Measurements from ENCODE around the gene MYO9A.
"Not testable (repeated sequence)": the region's sequence is repeated elsewhere in the genome, so short reads cannot be mapped to it uniquely, and the experiment has no call there.

The MYO9A gene

DNA sequence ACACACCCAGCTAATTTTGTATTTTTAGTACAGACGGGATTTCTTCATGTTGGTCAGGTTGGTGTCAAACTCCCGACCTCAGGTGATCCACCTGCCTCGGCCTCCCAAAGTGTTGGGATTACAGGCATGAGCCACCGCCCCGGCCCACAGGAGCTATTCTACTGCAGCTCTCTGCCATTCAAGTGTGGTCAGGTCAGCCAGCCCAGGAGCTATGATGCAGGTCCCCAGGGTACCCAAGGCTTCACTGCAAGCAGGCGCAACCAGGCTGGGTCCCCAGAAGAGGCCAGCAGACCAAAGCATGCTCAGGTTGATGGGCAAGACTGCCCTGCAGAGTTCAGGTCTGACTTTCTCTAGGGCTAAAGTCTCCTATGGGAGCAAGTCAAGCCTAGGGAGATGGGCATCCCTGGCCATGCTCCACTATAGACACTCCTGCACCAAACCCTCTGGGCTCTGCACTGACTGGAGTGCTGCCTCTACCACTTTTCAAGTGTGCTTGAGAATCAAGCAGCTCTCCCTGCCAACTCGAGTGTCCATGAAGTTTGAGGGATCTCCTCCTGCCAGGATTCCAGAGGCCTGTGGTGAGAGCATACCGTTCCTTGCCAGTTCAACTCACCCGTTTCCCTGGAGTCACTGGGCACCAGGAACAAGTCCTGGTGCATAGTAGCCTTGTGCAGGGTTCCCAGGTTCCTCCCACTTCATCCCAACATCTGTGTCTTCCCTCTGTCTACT lies 30.9 kb downstream of the MYO9A start:
- DNase-seq, result no peak

DNA sequence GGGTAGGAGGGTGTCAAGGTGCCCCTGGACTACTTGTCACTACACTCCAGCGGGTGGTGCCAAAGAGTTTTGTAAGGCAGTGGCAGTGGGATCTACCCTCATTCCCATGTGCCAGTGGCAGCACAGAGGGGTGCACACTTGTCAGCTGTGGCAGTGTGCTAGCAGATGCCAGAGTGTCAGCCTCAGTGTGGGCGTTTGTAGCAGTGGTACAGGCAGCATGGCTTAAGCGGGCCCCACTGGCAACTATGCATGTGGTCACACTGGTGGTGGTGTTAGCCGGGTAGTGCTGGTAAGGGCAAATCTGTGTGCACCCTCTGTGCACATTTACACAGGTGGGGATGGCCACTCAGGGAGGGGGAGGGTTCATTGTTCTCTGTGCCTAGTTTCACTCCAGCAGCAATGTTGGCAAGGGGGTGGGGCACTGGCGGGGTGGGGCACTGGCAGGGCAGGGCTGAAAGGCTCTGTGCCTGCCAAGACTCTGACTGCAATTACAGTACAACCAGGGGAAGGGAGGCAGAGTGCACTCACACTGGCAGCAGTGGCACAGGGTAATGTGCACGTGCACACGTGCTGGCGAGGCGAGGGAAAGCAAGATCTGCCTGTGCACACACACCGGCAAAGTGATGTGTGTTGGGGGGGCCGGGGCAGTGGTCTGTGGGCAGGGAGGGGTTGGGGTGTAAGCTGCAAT lies 31.8 kb downstream of the MYO9A start:
- DNase-seq, result no peak

DNA sequence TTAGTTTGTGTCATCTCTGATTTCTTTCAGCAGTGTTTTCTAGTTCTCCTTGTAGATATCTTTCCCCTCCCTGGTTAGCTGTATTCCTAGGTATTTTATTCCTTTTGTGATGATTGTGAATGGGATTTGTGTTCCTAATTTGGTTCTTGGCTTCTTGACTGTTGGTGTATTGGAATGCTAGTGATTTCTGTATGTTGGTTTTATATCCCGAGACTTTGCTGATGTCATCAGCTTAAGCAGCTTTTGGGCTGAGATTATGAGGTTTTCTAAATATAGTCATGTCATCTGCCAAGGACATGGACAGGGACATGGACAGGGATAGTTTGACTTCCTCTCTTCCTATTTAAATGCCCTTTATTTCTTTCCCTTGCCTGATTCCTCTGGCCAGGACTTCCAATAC lies 35.8 kb downstream of the MYO9A start:
- no peak for DNase-seq

DNA sequence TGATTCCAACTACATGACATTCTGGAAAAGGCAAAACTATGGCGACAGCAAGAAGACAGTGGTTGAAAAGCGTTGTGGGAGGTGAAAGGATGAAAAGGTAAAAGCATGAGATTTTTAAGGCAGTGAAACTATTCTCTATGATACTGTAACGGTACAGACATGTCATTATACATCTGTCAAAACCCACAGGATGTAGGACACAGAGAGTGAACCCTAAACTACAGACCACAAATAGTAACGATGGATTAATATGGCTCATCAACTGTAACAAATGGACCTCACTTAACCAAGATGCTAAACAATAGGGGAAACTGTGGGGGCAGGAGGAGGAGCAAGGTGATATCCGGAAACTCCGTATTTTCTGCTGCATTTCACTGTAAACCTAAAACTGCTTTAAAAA lies 39.1 kb downstream of the MYO9A start:
- DNase-seq, result no peak

DNA sequence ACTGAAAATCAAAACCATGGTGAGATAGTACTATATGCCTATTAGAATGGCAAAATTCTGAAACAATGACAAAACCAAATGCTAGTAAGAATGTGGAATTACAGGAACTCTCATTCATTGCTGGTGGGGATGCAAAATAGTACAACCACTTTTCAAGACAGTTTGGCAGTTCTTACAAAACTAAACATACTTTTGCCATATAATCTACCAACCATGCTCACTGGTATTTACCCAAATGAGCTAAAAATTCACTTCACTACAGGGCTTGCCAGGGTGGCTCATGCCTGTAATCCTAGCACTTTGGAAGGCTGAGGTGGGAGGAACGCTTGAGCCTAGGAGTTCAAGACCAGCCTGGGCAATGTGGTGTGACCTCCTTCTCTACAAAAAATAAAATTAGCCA lies 40.0 kb downstream of the MYO9A start:
- no peak for DNase-seq

DNA sequence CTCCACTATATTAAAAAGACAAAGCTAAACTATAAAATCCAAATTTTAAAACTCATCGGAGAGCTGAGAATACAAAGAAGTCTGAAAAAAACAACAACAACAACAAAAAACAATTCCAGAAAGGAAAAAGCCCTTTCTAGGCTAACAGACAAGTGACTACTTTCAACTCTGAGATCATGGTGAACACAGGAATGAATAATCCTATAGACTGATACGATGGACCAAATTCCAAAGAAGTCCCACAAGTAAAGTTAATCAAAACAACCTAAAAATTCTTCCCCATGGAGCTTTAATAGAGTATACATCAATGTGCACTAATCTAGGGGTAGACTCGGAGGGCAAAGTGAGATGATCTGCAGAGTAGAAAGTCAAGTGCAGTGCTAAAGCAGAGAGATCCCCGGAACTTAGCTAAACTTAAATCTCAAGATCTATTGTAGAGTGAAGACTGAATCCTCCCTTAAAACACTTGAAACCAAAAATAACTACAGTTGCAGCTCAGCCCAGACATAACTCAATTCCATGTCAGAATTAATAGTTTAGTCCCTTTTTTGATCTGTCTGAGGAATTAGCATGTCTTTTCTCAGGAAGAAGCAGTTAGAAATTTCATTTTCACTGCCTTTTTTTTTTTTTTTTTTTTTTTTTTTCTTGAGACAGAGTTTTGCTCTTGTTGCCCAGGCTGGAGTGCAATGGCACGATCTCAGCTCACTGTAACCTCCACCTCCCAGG lies 43.5 kb downstream of the MYO9A start:
- DNase-seq, result no peak

DNA sequence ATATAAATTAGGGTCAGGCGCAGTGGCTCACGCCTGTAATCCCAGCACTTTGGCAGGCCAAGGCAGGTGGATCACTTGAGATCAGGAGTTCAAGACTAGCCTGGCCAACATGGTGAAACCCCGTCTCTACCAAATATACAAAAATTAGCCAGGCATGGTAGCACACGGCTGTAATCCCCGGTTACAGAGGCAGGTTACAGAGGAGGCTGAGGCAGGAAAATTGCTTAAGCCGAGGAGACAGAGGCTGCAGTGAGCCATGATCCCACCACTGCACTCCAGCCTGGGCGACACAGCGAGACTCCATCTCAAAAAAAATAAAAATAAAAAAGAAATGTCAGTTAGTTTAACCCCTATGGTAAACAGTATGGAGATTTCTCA lies 46.5 kb downstream of the MYO9A start:
- DNase-seq, result not testable (repeated sequence)

DNA sequence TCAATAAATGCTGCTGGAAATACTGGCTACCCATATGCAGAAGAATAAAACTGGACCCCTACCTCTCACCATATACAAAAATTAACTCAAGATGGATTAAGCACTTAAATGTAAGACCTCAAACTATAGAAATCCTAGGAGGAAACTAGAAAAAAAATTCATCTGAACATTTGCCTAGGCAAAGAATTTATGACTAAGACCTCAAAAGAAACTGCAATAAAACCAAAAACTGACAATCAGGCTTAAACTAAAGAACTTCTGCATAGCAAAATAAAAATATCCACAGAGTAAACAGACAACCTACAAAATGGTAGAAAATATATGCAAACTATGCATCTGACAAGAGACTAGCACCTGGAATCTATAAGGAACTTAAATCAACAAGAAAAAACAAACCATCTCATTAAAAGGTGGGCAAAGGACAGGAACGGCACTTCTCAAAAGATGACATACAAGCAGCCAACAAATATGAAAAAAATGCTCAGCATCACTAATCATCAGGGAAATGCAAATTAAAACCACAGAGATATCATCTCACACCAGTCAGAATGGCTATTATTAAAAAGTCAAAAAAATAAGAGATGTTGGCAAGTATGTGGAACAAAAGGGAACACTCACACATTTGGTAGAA lies 47.0 kb downstream of the MYO9A start:
- DNase-seq, result no peak

DNA sequence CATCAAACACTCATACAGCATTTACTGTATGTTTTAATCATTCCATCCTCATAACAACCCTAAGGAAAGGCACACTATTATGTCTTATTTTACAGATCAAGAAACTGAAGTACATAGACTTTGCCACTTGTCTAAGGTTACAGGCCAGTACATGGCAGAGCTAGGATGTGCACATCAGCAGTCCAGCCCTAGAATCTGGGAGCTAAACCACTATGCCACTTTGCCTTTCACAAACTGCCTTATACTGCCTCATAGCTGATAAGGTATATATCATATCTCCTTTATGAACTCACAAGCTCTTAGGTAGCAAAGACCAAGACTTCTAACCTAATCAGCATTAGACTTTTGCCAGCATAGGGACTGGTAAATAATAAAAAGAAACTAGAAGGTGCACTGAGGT lies 49.1 kb downstream of the MYO9A start:
- DNase-seq, result no peak

DNA sequence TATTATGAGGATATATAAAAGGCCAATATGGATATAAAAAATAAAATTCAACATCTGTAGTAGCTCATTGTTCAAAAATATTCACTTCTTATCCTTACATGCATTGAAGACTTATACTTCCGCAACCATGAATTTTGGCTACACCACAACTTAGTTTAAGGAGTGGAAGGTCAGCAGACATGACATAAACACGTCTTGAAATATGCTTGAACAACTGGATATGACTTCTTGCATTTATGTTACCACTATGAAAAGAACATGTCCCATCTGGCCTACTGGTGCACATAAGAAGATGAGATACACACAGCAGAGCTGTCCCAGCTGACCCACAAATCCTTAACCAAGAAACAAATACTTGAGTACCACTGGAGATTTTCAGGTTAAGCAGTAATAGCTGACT lies 52.1 kb downstream of the MYO9A start:
- DNase-seq, result no peak

DNA sequence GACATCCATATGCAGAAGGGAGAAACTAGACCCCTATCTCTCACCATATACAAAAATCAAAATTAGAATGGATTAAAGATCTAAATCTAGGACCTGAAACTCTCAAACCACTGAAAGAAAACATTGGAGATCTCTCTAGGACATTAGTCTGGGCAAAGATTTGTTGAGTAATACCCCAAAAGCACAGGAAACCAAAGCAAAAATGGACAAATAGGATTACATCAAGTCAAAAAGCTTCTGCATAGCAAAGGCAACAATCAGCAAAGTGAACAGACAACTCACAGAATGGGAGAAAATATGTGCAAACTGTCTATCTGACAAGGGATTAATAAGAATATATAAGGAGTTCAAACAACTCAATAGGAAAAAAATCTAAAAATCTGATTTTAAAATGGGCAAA lies 54.8 kb downstream of the MYO9A start:
- DNase-seq, result no peak

DNA sequence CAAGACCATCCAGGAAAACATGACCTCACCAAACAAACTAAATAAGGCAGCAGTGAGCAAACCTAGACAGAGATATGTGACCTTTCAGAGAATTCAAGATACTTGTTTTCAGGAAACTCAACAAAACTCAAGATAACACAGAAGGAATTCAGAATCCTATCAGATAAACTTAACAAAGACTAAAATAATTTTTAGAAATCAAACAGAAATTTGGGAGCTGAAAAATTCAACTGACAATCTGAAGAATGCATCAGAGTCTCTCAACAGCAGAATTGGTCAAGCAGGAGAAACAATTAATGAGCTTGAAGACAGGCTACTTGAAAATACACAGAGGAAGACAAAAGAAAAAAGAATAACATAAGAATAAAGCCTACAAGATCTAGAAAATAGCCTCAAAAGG lies 55.6 kb downstream of the MYO9A start:
- no peak for DNase-seq

DNA sequence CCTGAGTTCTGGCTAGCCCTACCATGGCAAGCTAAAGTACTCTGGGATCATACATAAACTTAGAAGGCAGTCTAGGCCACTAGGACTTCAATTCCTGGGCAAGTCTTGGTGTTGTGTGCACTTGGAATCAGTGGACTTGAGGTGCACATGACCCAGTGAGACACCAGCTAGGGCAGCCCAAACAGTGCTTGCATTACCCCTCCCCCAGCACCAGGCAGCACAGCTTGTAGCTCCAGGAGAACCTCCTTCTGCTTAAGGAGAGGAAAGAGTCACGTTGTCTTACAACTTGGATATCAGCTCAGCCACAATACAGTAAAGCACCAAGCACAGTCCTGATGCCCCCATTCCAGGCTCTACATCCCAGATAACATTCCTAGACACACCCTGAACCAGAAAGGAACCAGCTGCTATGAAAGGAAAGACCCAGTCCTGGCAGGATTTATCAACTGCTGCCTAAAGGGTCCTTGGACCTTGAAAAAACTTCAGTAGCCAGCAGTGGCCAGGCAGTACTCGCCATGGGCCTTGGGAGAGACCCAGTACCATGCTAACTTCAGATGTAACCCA lies 57.2 kb downstream of the MYO9A start:
- no peak for DNase-seq

DNA sequence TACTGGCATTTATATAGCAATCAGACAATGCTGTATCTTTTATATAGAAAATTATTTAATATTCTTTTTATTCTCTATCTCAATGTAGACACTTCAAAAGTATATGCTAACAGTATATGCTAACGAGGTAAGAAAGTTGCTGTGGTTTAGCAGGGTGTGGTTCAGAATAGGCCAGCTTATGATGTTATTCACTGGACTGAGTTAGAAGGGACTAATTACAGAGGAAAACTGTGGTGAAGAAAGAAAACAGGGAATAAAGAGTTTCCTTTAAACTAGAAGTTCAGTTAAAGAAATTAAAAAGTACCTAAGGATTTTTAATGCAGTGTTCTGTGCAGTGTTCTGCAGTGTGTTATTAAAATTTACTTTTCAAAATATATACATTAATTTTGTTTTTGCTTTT lies 59.4 kb downstream of the MYO9A start:
- no peak for DNase-seq

DNA sequence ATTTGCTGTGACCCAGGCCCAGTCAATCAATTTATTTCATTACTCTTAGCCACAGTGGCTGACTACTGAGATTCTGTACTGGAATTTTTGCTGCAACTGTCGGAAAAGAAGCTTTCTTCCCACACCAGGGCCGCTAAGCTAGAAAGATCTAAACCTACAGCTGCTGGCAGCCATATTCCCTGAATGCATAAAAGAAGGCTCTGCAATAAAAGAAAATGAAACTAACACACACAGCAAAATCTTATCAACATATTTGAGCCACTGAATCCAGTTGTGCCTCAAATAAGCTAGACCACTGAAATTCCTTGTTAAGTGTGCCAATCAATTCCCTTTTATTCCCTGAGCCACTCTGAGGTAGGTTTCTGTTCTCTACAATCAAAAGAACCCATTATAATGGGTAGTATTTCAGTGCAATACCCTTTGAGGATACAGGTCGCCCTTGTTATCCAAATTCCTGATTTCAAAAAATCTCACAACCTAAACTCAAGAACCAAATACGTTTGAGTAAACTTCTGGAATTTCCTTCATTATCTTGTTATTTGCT lies 60.3 kb downstream of the MYO9A start:
- no peak for DNase-seq

DNA sequence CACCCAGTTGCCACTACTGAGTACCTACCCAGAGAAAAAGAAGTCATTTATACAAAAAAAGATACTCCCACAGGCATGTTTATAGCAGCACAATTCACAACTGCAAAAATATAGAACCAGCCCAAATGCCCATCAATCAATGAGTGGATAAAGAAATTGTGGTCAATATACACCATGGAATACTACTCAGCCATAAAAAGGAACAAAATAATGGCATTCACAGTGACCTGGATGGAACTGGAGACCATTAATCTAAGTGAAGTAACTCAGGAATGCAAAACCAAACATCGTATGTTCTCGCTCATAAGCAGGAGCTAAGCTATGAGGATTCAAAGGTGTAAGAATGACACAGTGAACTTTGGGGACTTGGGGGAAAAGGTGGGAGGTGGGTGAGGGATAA lies 61.7 kb downstream of the MYO9A start:
- not testable (repeated sequence) for DNase-seq

DNA sequence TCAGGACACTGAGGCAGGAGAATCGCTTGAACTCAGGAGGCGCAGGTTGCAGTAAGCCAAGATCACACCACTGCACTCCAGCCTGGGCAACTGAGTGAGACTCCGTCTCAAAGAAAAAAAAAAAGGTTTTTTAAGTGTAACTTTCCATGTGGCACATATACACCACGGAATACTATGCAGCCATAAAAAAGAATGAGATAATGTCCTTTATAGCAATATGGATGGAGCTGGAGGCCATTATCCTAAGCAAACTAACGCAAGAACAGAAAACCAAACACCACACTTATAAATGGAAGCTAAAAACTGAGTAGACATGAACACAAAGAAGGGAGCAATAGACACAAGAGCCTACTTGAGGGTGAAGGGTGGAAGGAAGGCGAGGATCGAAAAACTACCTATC lies 64.7 kb downstream of the MYO9A start:
- DNase-seq, result not testable (repeated sequence)

DNA sequence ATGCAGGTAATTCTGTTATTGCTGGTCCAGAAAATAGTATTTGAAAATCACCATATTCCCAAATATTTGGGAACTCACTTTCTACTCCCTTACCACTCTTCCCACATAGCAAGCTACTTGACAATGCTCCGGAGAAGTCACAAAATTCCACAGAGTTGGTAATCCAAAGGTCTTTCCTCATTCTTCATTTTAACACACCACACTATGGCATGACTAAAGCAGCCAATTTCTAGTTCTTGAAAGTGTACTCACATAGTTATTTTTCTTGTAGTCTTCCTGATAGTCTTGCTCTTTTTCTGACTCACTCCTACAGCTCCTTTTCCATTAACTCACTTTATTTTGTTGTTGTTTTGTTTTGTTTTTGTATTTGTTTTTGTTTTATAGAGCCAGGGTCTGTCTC lies 67.2 kb downstream of the MYO9A start:
- DNase-seq, result no peak

DNA sequence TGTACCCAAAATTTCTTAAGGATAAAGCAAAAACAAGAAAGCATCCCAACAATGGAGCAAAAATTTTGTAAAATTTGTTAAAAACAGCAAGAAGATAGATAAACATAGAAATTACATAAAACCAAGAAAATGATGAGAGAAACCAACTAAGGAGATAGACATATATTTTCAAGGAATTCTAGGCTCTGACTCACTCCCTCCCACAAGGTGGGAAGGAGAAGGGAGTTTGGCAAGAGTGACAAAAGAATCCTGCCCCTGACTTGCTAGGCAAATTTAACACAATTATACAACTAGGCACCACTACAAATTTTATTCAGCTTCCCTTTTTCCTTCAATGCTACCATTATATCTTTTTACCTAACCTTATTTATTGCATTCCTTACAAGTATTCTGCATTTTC lies 70.9 kb downstream of the MYO9A start:
- DNase-seq, result no peak

DNA sequence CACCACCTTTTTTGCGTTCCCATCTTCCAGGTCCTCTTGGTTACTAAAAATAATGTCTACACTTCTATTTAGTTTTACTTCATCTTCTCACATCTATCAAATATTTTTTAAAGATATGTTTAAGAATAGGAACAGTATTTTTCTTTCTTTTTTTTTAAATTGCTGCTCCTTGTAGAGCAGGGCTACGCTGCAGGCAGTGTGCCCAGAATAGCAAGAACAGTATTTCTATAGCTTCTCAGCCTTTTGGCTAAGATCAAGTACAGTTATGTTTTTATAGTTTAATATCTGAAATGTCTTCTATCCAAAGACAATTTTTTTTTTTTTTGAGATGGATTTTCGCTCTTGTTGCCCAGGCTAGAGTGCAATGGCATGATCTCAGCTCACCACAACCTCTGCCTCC lies 73.0 kb downstream of the MYO9A start:
- no peak for DNase-seq

DNA sequence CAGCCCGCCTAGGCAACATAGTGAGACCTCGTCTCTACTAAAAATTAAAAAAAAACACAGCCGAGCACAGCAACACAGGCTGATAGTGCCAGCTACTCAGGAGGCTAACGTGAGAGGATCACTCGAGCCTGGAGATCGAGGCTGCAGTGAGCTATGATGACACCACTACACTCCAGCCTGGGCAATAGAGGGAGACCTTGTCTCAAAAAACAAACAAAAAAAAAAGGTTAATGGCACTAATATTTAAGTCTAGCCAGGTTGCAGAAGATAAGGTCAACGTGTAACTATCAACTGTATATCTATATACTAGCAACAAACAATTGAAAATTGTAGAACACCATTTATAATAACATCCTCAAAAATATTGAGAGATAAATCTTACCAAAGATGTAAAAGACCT lies 75.1 kb downstream of the MYO9A start:
- DNase-seq, result no peak

DNA sequence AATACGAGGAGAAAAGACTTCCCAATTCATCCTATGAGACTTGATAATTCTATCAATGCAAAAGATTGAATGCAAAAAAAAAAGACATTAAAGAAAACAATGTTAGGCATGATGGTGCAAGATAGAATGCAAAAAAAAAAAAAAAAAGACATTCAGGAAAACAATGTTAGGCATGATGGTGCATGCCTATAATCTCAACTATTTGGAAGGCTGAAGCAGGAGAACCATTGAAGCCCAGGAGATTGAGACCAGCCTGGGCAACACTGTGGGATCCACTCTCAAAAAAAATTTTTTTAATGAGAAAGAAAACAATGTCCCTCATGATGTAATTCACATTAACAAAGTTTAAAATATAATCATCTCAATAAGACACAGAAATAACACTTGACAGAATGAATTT lies 75.9 kb downstream of the MYO9A start:
- DNase-seq, result no peak

DNA sequence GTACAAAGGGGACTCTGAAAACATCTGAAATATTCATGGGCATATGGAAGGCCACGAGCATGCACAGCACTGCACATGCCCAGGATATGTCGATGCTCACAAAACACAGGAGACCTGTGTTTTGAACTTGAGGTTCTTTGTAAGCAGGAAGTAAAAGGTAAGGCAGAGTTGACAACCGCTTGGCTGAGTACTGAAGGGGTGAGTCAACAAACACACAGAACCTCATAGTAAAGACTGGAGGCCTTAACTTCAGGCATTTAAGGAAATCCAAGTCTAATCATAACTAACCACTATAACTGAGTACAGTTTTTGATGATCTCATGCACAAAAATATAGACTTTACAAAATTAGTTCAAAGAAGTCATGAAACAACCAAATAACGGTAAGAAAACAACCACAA lies 80.6 kb downstream of the MYO9A start:
- no peak for DNase-seq
